ENCODE measurements around the gene SPDYE4.
"Not testable (repeated sequence)": the region's sequence is repeated elsewhere in the genome, so short reads cannot be mapped to it uniquely, and the experiment has no call there.

Gene SPDYE4

DNA sequence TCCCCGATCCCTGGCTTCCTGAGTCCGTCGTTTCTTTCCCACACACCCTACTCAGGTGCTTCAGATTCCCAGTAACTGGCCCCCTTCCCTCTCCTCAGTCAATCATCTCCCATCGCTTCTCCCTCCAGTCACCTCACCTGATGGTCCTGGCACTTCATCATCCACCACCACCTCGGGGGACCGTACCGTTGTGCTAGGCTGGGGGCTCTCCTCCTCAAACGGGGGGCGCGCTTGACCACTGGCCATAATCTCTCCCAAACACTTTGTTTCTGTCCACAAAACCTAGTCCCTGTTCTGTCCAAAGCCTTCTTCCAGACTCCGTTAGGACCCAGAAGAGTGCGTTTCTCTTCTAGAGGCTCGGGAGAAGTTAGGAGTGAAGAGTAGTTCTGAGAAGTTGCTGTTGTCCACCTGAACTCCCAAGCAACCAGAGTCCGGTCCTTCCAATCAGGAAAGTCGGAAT, at the start of gene SPDYE4:
SPDYE4 (minus strand) TSS at position 410 of the 460 bp plus-strand sequence; CDS start at position 246, 164 bp downstream.
- no peak for DNase-seq

GRCh38 chr17:8806926-8807550, 48.7 kb upstream of the SPDYE4 start:
- DNase-seq: no peak

DNA sequence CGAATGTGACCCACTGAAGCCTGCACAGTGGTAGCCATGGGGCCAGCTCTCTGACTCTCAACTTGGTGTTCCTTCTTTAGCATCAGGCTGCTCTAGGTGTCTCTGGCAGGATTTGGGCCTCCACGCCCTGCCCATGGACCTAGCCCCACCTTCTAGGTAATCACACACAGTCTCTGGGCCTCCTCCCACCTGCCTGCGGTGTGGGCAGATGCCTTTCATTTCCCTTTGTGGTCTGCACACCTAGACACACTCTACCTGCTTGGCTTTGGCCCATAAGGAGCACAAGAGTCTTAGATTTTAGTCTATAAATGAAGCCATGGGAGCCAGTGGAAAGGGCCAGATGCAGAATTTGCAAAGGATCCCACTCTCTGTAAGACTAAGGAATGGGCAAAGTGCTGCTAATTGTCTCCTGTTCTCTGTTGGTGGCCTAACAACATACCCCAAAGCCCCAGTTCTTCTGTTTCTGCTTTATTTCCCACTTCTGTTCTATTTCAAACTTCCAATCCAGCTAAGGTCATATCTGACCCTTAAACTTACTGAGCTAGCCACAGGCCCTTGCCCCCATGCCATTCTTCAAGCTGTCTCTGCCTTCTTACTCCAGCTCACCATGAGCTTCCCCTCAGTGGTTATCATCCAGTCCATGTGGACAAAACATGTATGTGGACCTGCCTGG, 48.0 kb upstream of the SPDYE4 start:
- no peak for DNase-seq

DNA sequence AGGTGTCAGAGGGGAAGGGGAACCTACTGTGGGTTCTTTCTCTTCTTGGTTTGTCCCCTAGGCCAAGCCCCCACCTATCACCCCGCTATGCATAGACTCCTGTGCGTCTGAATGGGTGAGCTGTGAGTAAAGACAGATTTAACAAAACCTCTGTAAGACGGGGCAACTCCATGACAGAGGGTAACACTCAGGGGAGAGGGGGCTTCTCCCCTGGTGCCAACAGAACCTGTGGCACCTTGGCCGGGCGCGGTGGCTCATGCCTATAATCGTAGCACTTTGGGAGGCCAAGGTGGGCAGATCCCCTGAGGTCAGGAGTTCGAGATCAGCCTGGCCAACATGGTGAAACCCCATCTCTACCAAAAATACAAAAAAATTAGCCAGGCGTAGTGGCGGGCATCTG, 47.0 kb upstream of the SPDYE4 start:
- DNase-seq: not testable (repeated sequence)

- DNase-seq: no peak
Measured at GRCh38 chr17:8803531-8804420, 45.4 kb upstream of the SPDYE4 start.

DNA sequence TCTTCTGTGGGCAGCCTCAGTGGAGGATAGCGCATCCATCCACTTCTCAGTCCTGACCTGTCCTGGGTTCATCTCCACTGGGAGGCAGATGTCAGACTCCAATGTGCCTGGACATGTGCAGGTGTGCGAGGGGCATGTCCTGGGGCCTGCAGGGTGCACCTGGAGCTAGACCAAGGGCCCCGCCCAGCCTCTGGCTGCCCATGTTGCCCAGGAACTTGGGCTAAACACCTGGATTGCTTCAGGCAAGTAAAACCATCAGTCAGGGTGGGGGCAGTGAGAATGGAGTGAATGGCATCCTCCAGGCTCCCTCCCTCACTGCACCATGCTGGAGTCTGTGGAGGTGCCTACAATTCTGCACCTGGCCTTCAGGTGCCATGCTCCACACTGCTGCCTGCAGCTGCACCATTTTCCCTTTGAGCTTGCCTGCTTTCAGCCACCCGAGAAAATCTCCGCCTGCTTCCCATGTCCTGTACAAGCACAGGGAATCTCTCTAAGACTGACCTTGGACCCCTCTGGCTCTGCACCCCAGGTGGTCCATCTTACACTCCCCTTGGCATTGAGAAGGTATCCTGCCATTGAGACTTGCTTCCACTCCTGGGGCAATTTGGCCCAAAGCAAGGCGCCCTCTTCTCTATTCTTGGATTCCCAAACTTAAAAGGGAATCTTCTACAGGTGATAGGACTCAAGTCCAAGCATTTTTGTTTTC, 42.9 kb upstream of the SPDYE4 start:
- DNase-seq: no peak

GRCh38 chr17:8800656-8801055, 42.3 kb upstream of the SPDYE4 start:
- DNase-seq: no peak

- no peak for DNase-seq
Measured at GRCh38 chr17:8799570-8800212, 41.3 kb upstream of the SPDYE4 start.

- no peak for DNase-seq
Measured at GRCh38 chr17:8798846-8799569, 40.7 kb upstream of the SPDYE4 start, which contains the start of gene MFSD6L. TSS of gene MFSD6L (minus strand) at chr17:8799365. CDS start at chr17:8799120, 245 bp downstream.

DNA sequence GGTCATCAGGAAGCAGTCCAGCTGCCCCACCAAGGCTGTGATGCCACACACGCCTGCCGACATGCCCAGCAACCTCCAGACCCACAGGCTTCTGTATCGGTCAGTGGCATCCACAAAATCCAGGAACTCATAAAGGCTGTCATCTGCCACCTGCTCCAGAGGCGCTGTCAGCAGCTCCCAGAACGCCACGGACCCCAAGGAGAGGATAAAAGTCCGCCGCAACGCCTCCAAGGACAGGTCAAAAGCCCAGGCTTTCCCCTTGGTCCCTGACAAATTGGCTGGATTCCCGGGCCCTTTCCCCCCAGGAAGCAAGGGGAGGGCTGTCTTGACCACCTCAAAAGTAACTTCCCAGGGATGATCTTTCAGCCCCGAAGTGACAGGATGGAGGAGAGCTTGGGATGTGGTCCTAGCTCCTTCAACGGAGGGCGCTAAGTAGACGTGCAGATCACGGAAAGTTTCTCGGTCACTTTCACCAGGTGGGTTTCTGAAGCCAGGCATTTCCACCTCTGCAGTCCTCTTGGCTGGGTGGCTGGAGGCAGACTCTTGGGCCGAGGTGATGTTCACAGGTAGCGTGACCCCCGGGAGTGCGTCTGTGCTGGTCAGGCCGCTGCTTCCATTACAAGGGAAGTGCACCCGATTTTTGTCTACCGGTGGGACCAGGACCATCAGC, 40.0 kb upstream of the SPDYE4 start:
- no peak for DNase-seq

- no peak for DNase-seq
Measured at GRCh38 chr17:8797621-8798175, 39.4 kb upstream of the SPDYE4 start.

GRCh38 chr17:8794636-8795035, 36.3 kb upstream of the SPDYE4 start:
- no peak for DNase-seq

DNA sequence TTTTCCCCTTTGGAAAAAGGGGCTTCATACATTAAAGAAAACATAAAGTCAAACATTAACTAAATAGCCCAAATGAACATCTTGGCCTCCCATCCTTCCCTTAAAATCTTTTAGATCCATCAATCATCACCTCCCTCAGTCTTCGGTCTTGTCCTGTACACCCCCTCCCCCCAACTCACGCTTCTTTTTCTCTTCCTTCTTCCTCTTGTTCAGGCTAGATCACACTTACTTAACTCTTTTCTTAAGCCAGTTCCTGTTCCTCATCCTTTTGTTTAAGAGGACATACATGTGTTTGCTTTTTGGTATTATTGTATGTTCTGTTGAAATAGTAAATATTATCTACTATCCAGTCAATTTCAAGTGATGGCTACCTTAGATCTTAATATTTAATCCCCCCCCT, 35.3 kb upstream of the SPDYE4 start:
- no peak for DNase-seq

- DNase-seq: no peak
Measured at GRCh38 chr17:8792646-8793045, 34.3 kb upstream of the SPDYE4 start.

- no peak for DNase-seq
Measured at GRCh38 chr17:8791910-8792270, 33.5 kb upstream of the SPDYE4 start.

- DNase-seq: no peak
Measured at GRCh38 chr17:8791248-8791909, 33.0 kb upstream of the SPDYE4 start.

GRCh38 chr17:8789743-8790142, 31.4 kb upstream of the SPDYE4 start:
- DNase-seq: no peak

DNA sequence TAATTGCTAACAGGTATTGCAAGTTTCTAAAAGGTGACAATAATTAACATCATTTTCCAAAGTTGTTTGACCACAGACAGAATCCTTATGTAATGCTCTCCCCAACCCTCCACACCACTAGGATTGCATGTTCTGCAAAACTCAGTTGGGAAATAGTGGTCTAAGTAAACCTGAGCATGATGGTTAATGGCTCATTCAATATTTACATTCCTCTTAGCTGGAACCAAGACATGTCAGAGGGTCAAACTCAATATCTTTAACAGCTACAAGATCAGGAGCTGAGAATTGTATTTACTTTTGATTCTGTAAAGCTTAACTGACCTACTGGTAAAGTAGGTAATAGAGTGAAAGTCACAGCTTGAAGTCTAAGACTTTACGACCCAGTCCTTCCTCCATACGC, 30.7 kb upstream of the SPDYE4 start:
- DNase-seq: no peak

DNA sequence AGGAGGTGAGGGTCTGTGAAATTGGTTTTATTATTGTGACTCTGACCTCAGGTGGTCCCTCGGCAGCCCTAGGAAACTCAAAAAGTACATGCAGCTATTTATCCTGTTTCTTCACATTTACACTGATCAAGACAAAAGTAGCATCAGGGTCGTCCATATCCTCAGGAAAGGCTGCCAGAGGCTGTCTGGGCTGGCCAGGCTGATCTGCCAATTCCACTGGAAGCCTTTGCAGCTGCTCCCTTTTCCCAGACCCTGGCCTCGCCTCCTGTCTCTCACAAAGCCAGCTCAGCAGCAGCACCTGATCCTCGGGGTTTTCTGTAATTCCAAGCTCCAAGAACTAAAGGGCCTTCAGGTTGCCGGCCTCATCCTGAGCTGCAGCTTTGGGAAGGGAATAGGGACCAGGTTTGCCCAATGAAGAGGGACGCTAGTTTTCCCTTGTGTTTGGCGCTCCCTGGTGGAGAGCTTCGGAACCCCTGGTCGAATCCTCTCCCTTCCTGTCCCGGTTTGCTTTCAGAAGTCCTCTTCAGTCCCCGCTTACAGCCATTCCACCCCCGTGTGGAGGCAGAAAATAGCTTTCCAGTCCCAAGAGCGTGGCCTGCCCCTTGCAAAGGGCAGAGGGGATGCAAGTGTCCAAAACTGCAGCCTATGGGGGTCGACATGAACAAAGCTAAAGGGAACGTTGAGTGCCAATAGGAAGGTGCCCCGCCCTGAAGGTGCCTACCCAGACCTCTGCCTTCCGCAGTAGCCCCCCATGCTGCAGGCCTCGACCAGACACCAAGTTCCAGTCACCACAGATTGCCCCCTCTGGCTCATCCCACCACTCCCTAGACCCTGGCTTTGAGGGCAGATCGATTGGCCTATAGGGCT, 27.4 kb upstream of the SPDYE4 start:
- DNase-seq: peak; percentile 86
